Stromal cell of bone marrow (primary cell): Measurements from ENCODE around the gene NCOA7.
A peak's percentile ranks its signal among the peaks of the same experiment; 100 is the strongest.

Experiments
- DNase-seq: peaks from one replicate; pipeline ENCODE4 v3.0.0-alpha.2; 2012; ENCODE audit warnings: low read depth

NCOA7 gene

GRCh38 chr6:125814481-125814880 lies 23.7 kb downstream of the NCOA7 start:
- DNase-seq: no peak

GRCh38 chr6:125815080-125815910 lies 24.5 kb downstream of the NCOA7 start:
- no peak for DNase-seq

- DNase-seq: no peak
Observed at GRCh38 chr6:125816828-125817280, 26.1 kb downstream of the NCOA7 start.

- no peak for DNase-seq
Observed at GRCh38 chr6:125818225-125818657, 27.5 kb downstream of the NCOA7 start.

GRCh38 chr6:125818772-125819260 lies 28.1 kb downstream of the NCOA7 start:
- DNase-seq: no peak

GRCh38 chr6:125819535-125820326 lies 29.0 kb downstream of the NCOA7 start:
- DNase-seq: no peak

- DNase-seq: no peak
Observed at GRCh38 chr6:125821825-125822281, 31.1 kb downstream of the NCOA7 start.

- DNase-seq: no peak
Observed at GRCh38 chr6:125823180-125823579, 32.4 kb downstream of the NCOA7 start.

- DNase-seq: no peak
Observed at GRCh38 chr6:125824946-125825771, 34.4 kb downstream of the NCOA7 start.

GRCh38 chr6:125826695-125827463 lies 36.1 kb downstream of the NCOA7 start:
- DNase-seq: no peak

GRCh38 chr6:125827788-125828320 lies 37.1 kb downstream of the NCOA7 start:
- DNase-seq: no peak

GRCh38 chr6:125828476-125829039 lies 37.8 kb downstream of the NCOA7 start:
- no peak for DNase-seq

- no peak for DNase-seq
Observed at GRCh38 chr6:125829433-125829832, 38.7 kb downstream of the NCOA7 start.

GRCh38 chr6:125831659-125832058 lies 40.9 kb downstream of the NCOA7 start:
- no peak for DNase-seq

GRCh38 chr6:125832391-125833117 lies 41.8 kb downstream of the NCOA7 start:
- no peak for DNase-seq

- no peak for DNase-seq
Observed at GRCh38 chr6:125834348-125834747, 43.6 kb downstream of the NCOA7 start.

GRCh38 chr6:125835221-125835744 lies 44.5 kb downstream of the NCOA7 start:
- peak; percentile 55 for DNase-seq

- DNase-seq: no peak
Observed at GRCh38 chr6:125836466-125836865, 45.7 kb downstream of the NCOA7 start.

- DNase-seq: no peak
Observed at GRCh38 chr6:125839471-125839870, 48.7 kb downstream of the NCOA7 start.

GRCh38 chr6:125839879-125840278 lies 49.1 kb downstream of the NCOA7 start:
- no peak for DNase-seq
